H9 (cell line): ENCODE data around the gene OR13J1. TPM values are rescaled to one million over a fixed set of nuclear protein-coding genes. Genes with fewer than 3 reads are reported as not detected.

Source experiments
- DNase-seq: peaks from one replicate; pipeline ENCODE4 v3.0.0-alpha.2; 2017
- H2AFZ ChIP-seq: one replicate; pipeline ENCODE4 v1.6.1; 2013; ENCODE audit warnings: mild to moderate bottlenecking, low read length, control low read depth, moderate library complexity
- H2AK5ac ChIP-seq: 2 replicates; pipeline ENCODE4 v1.6.1; 2013; ENCODE audit warnings: low read length, control low read depth, mixed read lengths; ENCODE audit not compliant: insufficient read length
- H2BK120ac ChIP-seq: one replicate; pipeline ENCODE4 v1.6.1; 2013; ENCODE audit warnings: low read depth, mild to moderate bottlenecking, low read length, control low read depth, inconsistent platforms; ENCODE audit not compliant: poor library complexity, severe bottlenecking
- H2BK12ac ChIP-seq: 2 replicates; pipeline ENCODE4 v1.6.1; 2013; ENCODE audit warnings: low read length, control low read depth, mixed read lengths, low read depth; ENCODE audit not compliant: insufficient read length
- H2BK15ac ChIP-seq: 2 replicates; pipeline ENCODE4 v1.6.1; 2013; ENCODE audit warnings: low read depth, low read length, control low read depth
- H2BK20ac ChIP-seq: one replicate; pipeline ENCODE4 v1.6.1; 2013; ENCODE audit warnings: low read depth, mild to moderate bottlenecking, low read length, control low read depth, inconsistent platforms; ENCODE audit not compliant: poor library complexity, severe bottlenecking
- H2BK5ac ChIP-seq: 2 replicates; pipeline ENCODE4 v1.6.1; 2013; ENCODE audit warnings: low read length, control low read depth, mixed read lengths; ENCODE audit not compliant: insufficient read length
- H3K14ac ChIP-seq: 2 replicates; pipeline ENCODE4 v1.6.1; 2013; ENCODE audit warnings: low read length, control low read depth; ENCODE audit not compliant: insufficient read depth
- H3K18ac ChIP-seq: 2 replicates; pipeline ENCODE4 v1.6.1; 2013; ENCODE audit warnings: low read depth, mild to moderate bottlenecking, mixed read lengths, low read length, control low read depth; ENCODE audit not compliant: insufficient read length
- H3K23ac ChIP-seq: 2 replicates; pipeline ENCODE4 v1.6.1; 2013; ENCODE audit warnings: low read length, control low read depth, mixed read lengths, low read depth; ENCODE audit not compliant: insufficient read length
- H3K23me2 ChIP-seq: 2 replicates; pipeline ENCODE4 v1.6.1; 2013; ENCODE audit warnings: low read depth, mild to moderate bottlenecking, mixed read lengths, low read length, control low read depth; ENCODE audit not compliant: insufficient read length, poor library complexity, severe bottlenecking
- H3K27ac ChIP-seq: 2 replicates; pipeline ENCODE4 v1.5.1; 2013; ENCODE audit warnings: low read length, control low read depth, mixed read lengths, low read depth; ENCODE audit not compliant: insufficient read length
- H3K27me3 ChIP-seq: 2 replicates; pipeline ENCODE4 v1.6.1; 2013; ENCODE audit warnings: low read length, control low read depth, inconsistent platforms; ENCODE audit not compliant: insufficient read depth
- H3K4ac ChIP-seq: 2 replicates; pipeline ENCODE4 v1.6.1; 2013; ENCODE audit warnings: low read depth, mild to moderate bottlenecking, control low read depth, inconsistent platforms, low read length, moderate library complexity
- H3K4me1 ChIP-seq: 2 replicates; pipeline ENCODE4 v1.6.1; 2013; ENCODE audit warnings: low read length, control low read depth, inconsistent platforms; ENCODE audit not compliant: insufficient read depth
- H3K4me2 ChIP-seq: 2 replicates; pipeline ENCODE4 v1.6.1; 2013; ENCODE audit warnings: low read length, control low read depth, mixed read lengths; ENCODE audit not compliant: insufficient read length, insufficient read depth
- H3K56ac ChIP-seq: 2 replicates; pipeline ENCODE4 v1.6.1; 2013; ENCODE audit warnings: low read depth, mild to moderate bottlenecking, mixed read lengths, low read length, control low read depth; ENCODE audit not compliant: insufficient read length
- H3K79me1 ChIP-seq: 2 replicates; pipeline ENCODE4 v1.6.1; 2013; ENCODE audit warnings: low read depth, mild to moderate bottlenecking, moderate library complexity, low read length, control low read depth, inconsistent platforms; ENCODE audit not compliant: insufficient read depth, poor library complexity, severe bottlenecking
- H3K79me2 ChIP-seq: 2 replicates; pipeline ENCODE4 v1.6.1; 2013; ENCODE audit warnings: low read length, control low read depth, inconsistent platforms; ENCODE audit not compliant: insufficient read depth
- H3K9ac ChIP-seq: 2 replicates; pipeline ENCODE4 v1.6.1; 2013; ENCODE audit warnings: low read length, control low read depth, mixed read lengths; ENCODE audit not compliant: insufficient read length; ENCODE audit errors: extremely low read depth
- H3K9me3 ChIP-seq: one replicate; pipeline ENCODE4 v1.6.1; 2013; ENCODE audit warnings: low read depth, low read length, inconsistent platforms; ENCODE audit not compliant: control insufficient read depth
- H3T11ph ChIP-seq: one replicate; pipeline ENCODE4 v1.6.1; 2013; ENCODE audit warnings: mild to moderate bottlenecking, low read length, control low read depth, inconsistent platforms
- H4K20me1 ChIP-seq: one replicate; pipeline ENCODE4 v1.6.1; 2013; ENCODE audit not compliant: control insufficient read depth, insufficient read length, insufficient read depth
- H4K5ac ChIP-seq: 2 replicates; pipeline ENCODE4 v1.6.1; 2013; ENCODE audit warnings: low read depth, mild to moderate bottlenecking, mixed read lengths, low read length, control low read depth; ENCODE audit not compliant: insufficient read length
- H4K8ac ChIP-seq: replicated peaks from 2 replicates; pipeline ENCODE4 v1.6.1; 2013; ENCODE audit warnings: low read length, control low read depth, mixed read lengths, low read depth; ENCODE audit not compliant: insufficient read length
- H4K91ac ChIP-seq: 2 replicates; pipeline ENCODE4 v1.6.1; 2013; ENCODE audit warnings: low read depth, mild to moderate bottlenecking, moderate library complexity, mixed read lengths, low read length, control low read depth; ENCODE audit not compliant: insufficient read length
- H3K27ac Mint-ChIP-seq, 3 experiments: 2 replicates in 2 of 3; 3 replicates in 1 of 3; pipeline ENCODE4 v1.8.0; 2020 to 2021; ENCODE audit warnings: mixed read lengths in 3 of 3, mild to moderate bottlenecking in 1 of 3, moderate library complexity in 1 of 3
- H3K27me3 Mint-ChIP-seq: 2 replicates; pipeline ENCODE4 v1.8.0; 2021; ENCODE audit warnings: low read depth, mild to moderate bottlenecking, moderate library complexity, mixed read lengths
- H3K36me3 Mint-ChIP-seq, 3 experiments: 2 replicates in 2 of 3; 3 replicates in 1 of 3; pipeline ENCODE4 v1.8.0; 2020 to 2021; ENCODE audit warnings: low read depth in 3 of 3, mixed read lengths in 3 of 3; ENCODE audit not compliant: insufficient read depth in 1 of 3
- H3K4me1 Mint-ChIP-seq, 2 experiments: 2 replicates each; pipeline ENCODE4 v1.8.0; 2020; ENCODE audit warnings: mixed read lengths in 2 of 2
- H3K4me3 Mint-ChIP-seq, 2 experiments: 2 replicates in 1 of 2; 3 replicates in 1 of 2; pipeline ENCODE4 v1.8.0; 2020 to 2021; ENCODE audit warnings: mild to moderate bottlenecking in 2 of 2, mixed read lengths in 2 of 2, moderate library complexity in 1 of 2
- H3K9me3 Mint-ChIP-seq, 2 experiments: 2 replicates in 1 of 2; 3 replicates in 1 of 2; pipeline ENCODE4 v1.8.0; 2020; ENCODE audit warnings: mild to moderate bottlenecking in 2 of 2, mixed read lengths in 2 of 2, moderate library complexity in 1 of 2
- CTCF ChIP-seq: fragments of 200-600 bp; sonication (generic); conservative IDR thresholded peaks from 3 replicates; pipeline ENCODE4 v1.8.0; 2021; ENCODE audit warnings: antibody characterized with exemption, mild to moderate bottlenecking
- WGBS: extraction: QIAGEN DNeasy Blood & Tissue Kit; methylation state at CpG from one replicate; pipeline ENCODE4 v1.1.7; 2013; ENCODE audit warnings: missing lambda C conversion rate, low lambda C conversion rate, mixed read lengths; ENCODE audit not compliant: insufficient read length; ENCODE audit errors: extremely low coverage; 5-methylcytosine and 5-hydroxymethylcytosine counted together
- total RNA-seq: library from RNA; stranded (reverse); gene quantifications from 2 replicates; pipeline ENCODE4 v1.2.1, GENCODE V29; 2021

The OR13J1 gene
- total RNA-seq, 1 experiment from 2014 or later, result not detected

GRCh38 chr9:35841645-35841900 lies 28.6 kb downstream of the OR13J1 start:
- Histone ChIP-seq H3K9ac (no peak overlapping the region), H3K9me3 (no peaks in the 10 kb centered on the region), H2AFZ (no peak overlapping the region), H3K23me2 (peaks cover 7% of the 10 kb centered on the region), H3K18ac (no peak overlapping the region), H4K20me1 (no peaks in the 10 kb centered on the region), H3K4me2 (no peak overlapping the region), H3K4ac (no peak overlapping the region), H2BK15ac (no peak overlapping the region), H3T11ph (no peak overlapping the region), H4K5ac (no peak overlapping the region), H2BK120ac (no peak overlapping the region), H3K27me3 (no peaks in the 10 kb centered on the region), H3K4me1 (peaks cover 14% of the 10 kb centered on the region; the same call in 1 of the 2 replicates), H3K23ac (no peak overlapping the region), H2BK20ac (no peak overlapping the region), H3K79me2 (no peaks in the 10 kb centered on the region), H2BK5ac (no peak overlapping the region), H3K14ac (no peak overlapping the region), H3K79me1 (no peaks in the 10 kb centered on the region), H3K56ac (no peak overlapping the region), H2BK12ac (no peak overlapping the region), H3K27ac (no peak overlapping the region), H4K8ac (no peak overlapping the region), H4K91ac (no peak overlapping the region), H2AK5ac (no peak overlapping the region)
- Mint-ChIP-seq H3K9me3 (no peaks in the 10 kb centered on the region), H3K27me3 (peaks cover 25% of the 10 kb centered on the region), H3K4me1 (peaks cover 27 to 36% of the 10 kb centered on the region in 2 experiments), H3K4me3 (no peak overlapping the region), H3K36me3 (no peaks in the 10 kb centered on the region; a peak in 2 of 7 replicates), H3K27ac (no peak overlapping the region)
- no peak for TF ChIP-seq CTCF
- no peak for DNase-seq
- no CpG with 5 or more reads among the region's 5 CpGs for WGBS
